Measurements from ENCODE around the gene VRK1.

Gene VRK1

DNA sequence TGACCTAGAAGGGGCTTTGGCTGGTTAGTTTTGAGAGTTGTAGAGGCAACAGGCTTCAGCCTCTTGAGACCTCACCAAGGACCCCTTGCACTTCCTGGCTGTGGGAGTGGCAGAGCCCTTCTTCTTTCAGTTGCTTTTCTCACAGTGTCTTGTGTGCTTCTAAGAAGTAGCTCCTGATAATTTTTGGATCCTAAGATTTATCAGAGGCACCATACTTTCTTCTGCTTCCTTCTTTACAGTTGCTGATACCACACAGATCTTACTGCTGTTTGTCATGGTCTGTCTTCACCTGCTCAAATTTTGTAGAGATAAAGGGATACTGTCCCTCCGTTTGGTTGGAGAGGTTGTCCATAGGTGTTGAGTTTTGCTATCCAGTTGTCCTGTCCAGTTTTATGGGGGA, 33.8 kb downstream of the VRK1 start:
- H3K4me1 ChIP-seq, result no peaks in the 10 kb centered on the region
- DNase-seq, result no peak
- H3K27ac ChIP-seq, result no peak overlapping the region
- peaks cover 0 to 7% (median 0%) of the 10 kb centered on the region in 3 donors for H3K36me3 ChIP-seq
- H3K9me3 ChIP-seq, result peaks cover 0 to 7% (median 0%) of the 10 kb centered on the region in 3 donors
- H3K27me3 ChIP-seq, result no peaks in the 10 kb centered on the region
- TF ChIP-seq CTCF (IDR thresholded peaks at IDR 0.05), result no peak
- no peak overlapping the region for H3K4me3 ChIP-seq
- intact Hi-C loops (cut with DNase I; ENCODE audit: low total_unique reads), result no loop called here

- intact Hi-C loops (cut with DNase I; ENCODE audit: low total_unique reads), result no loop called here
- TF ChIP-seq CTCF (IDR thresholded peaks at IDR 0.05), result no peak
- Histone ChIP-seq H3K27ac (no peak overlapping the region), H3K36me3 (peaks cover 0 to 15% (median 6%) of the 10 kb centered on the region in 3 donors), H3K27me3 (no peaks in the 10 kb centered on the region), H3K4me1 (no peaks in the 10 kb centered on the region), H3K9me3 (peaks cover 0 to 7% (median 0%) of the 10 kb centered on the region in 3 donors), H3K4me3 (no peak overlapping the region)
- no peak for DNase-seq
Measured at GRCh38 chr14:96832351-96832750, 35.2 kb downstream of the VRK1 start.

DNA sequence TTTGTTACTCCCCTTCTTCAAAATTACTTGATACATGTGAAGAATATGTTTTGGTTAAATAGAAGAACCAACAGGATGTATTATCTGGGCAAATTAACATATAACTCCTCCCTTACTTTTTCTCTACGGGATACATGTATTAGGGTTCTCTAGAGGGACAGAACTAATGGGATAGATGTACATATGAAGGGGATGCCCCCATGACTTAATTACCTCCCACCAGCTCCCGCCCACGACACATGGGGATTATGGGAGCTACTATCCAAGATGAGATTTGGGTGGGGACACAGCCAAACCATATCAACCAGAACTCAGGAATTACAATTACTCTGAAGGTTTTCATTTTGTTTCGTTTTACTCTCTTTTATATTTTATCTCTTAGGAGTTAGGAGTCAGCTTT, 41.3 kb downstream of the VRK1 start:
- H3K27me3 ChIP-seq, result no peaks in the 10 kb centered on the region
- no peaks in the 10 kb centered on the region for H3K4me1 ChIP-seq
- no peak overlapping the region for H3K27ac ChIP-seq
- H3K9me3 ChIP-seq, result no peaks in the 10 kb centered on the region
- peaks cover 0 to 24% (median 16%) of the 10 kb centered on the region in 3 donors for H3K36me3 ChIP-seq
- no peak overlapping the region for H3K4me3 ChIP-seq
- intact Hi-C loops (cut with DNase I; ENCODE audit: low total_unique reads), result no loop called here
- no peak for TF ChIP-seq CTCF (IDR thresholded peaks at IDR 0.05)
- no peak for DNase-seq

DNA sequence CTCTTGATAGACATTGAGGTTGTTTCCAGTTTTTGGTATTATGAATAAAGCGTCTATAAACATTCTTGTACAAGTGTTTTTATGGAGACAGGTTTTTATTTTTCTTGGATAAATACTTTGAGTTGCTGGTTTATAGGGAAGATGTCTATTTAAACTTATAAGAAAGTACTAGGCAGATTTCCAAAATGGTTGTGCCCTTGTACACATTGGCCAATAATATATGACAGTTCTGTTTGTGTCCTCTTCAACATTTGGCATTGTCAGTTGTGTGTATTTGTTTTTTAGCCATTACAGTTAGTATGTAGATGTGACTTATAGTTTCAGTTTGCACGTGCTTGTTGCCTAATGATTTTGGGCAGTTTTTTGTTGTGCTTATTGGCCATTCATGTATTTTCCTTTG, 42.1 kb downstream of the VRK1 start:
- Histone ChIP-seq H3K27me3 (no peaks in the 10 kb centered on the region), H3K4me1 (no peaks in the 10 kb centered on the region), H3K36me3 (peaks cover 0 to 24% (median 16%) of the 10 kb centered on the region in 3 donors), H3K4me3 (no peak overlapping the region), H3K27ac (no peak overlapping the region), H3K9me3 (no peaks in the 10 kb centered on the region)
- intact Hi-C loops (cut with DNase I; ENCODE audit: low total_unique reads), result no loop called here
- TF ChIP-seq CTCF (IDR thresholded peaks at IDR 0.05), result no peak
- DNase-seq, result no peak

GRCh38 chr14:96843137-96843536, 46.0 kb downstream of the VRK1 start:
- H3K9me3 ChIP-seq, result no peaks in the 10 kb centered on the region
- no peak for TF ChIP-seq CTCF (IDR thresholded peaks at IDR 0.05)
- intact Hi-C loops (cut with DNase I; ENCODE audit: low total_unique reads), result no loop called here
- DNase-seq, result no peak
- H3K4me1 ChIP-seq, result no peaks in the 10 kb centered on the region
- no peak overlapping the region for H3K27ac ChIP-seq
- H3K27me3 ChIP-seq, result no peaks in the 10 kb centered on the region
- H3K4me3 ChIP-seq, result no peak overlapping the region
- peaks cover 0 to 19% (median 16%) of the 10 kb centered on the region in 3 donors for H3K36me3 ChIP-seq
